AG09309 (cell line): ENCODE results near the gene CD244.
"Not testable (repeated sequence)": the region's sequence is repeated elsewhere in the genome, so short reads cannot be mapped to it uniquely, and the experiment has no call there.

ENCODE experiments used
- DNase-seq: peaks from one replicate; pipeline ENCODE4 v3.0.0-alpha.2; 2010; ENCODE audit warnings: low read depth
- H3K4me3 ChIP-seq: 2 replicates; pipeline ENCODE4 v1.5.1; 2011; ENCODE audit warnings: mild to moderate bottlenecking, low read depth, low read length, moderate library complexity; ENCODE audit not compliant: control insufficient read depth
- CTCF ChIP-seq: IDR thresholded peaks from 2 replicates; pipeline ENCODE4 v1.5.1; 2011; ENCODE audit warnings: mild to moderate bottlenecking, low read depth, low read length, inconsistent platforms; ENCODE audit not compliant: insufficient read depth, control insufficient read depth; ENCODE audit errors: missing control alignments

The CD244 gene

GRCh38 chr1:160795951-160796383 is 66.7 kb downstream of the CD244 start, which contains the start of gene LY9:
TSS of gene LY9 (plus strand) at chr1:160796174. CDS start at chr1:160796188, 14 bp downstream.
- no peak for DNase-seq
- no peak within 1 kb of the TSS for H3K4me3 ChIP-seq
- no peak for TF ChIP-seq CTCF

DNA sequence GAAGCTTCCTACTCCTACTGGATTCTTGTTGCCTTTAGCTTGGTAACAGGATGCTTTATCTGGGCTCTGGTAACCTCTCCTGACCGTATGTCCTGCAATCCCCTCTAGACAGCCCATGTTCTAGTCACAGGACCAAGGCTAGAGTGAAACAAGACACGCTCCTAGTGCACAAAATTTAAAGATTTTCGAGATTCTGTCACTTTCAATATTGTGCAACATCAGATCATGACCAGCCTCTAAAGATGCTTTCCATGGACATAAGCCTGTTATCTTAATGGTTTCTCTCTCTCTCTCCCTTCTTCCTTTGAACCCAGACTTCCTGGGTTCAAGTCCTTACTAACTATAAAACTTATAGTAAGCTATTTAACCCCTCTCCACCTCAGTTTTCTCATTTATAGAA is 68.3 kb downstream of the CD244 start:
- no peak for DNase-seq
- H3K4me3 ChIP-seq: no peak overlapping the region
- no peak for TF ChIP-seq CTCF

DNA sequence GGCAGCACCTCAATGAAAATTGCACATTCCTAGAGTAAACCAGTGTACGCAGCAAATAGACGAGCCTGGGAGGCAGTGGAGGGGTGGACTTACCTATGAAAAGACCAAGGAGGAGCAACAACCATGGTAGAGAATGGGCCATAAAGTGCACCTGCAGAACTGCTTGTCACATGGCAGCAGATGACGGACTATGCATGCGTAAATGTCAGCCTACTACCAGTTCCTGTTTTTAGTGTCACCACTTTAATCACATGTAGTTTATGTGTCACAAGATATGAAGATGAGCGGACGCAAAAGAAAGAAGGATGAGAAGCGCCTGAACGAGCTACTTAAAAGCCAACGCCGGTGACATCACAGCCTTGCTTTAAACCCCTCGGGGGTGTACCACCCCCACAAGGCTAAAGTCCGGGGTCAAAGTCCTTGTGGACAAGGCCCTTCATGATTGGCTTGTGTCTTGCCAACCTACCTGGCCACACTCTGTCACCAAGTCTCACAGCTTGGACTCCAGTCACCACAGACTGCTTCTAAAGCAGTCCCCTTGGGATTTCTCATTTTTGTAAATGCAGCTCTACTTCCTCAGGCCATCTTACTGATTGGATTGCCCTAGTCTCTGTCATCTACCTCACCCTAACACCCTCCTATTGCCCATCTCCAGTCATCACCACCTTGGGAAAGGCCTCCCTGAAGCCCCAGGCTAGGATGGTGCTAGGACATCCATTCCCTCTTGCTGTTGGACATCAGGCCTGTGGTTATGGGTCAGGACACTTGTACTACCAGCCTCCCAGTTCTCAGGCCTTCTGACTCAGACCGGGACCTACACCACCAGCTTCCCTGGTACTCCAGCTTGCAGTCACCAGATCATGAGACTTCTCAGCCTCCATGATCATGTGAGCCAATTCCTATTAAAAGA is 72.7 kb downstream of the CD244 start:
- no peak for TF ChIP-seq CTCF
- DNase-seq: no peak
- no peak overlapping the region for H3K4me3 ChIP-seq

DNA sequence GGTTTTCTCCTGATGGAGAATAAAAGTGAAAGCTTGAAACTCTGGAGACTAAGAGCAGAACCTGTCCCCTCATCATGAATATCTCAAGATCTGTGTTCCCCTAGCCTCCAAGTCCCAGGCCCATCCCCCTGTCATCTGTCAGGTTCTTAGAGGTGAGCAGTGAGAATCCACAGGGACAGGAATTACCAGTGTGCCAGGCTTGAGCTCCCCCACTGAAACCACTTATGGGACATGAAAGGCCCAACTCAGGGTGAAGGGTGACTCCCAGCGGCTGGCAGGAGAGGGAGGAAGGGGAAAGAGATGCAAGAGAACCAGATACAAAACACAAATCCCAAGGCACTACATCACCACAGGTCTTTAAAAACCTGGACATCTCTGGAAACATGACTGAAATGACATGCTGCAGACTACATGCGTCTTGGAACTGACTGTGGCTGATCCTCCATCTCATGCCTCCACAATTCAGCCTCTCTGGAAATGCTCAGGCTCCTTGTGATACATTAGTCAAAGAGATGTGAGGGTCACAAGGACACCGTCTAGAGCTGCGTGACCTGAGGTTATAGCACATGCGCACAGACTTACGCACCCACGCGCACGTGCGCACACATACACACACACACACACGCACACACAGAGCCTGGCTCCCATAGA is 73.5 kb downstream of the CD244 start:
- no peak overlapping the region for H3K4me3 ChIP-seq
- TF ChIP-seq CTCF: no peak
- no peak for DNase-seq

- H3K4me3 ChIP-seq, DNase-seq: not testable (repeated sequence)
Observed at GRCh38 chr1:160782988-160783765, 79.5 kb downstream of the CD244 start.

GRCh38 chr1:160781914-160782689 is 80.6 kb downstream of the CD244 start:
- DNase-seq: no peak
- TF ChIP-seq CTCF: no peak
- H3K4me3 ChIP-seq: no peak overlapping the region
